Keratinocyte (primary cell): Measurements from ENCODE around the gene CTNND1. TPM values are rescaled to one million over a fixed set of nuclear protein-coding genes. Genes with fewer than 3 reads are reported as not detected.

Experiments
- DNase-seq: peaks from one replicate; pipeline ENCODE4 v3.0.0-alpha.2; 2011; ENCODE audit warnings: low read depth, missing footprints, low spot score
- FAIRE-seq: peaks from 2 replicates; lab custom pipeline; 2011; peaks lifted over from hg19 to GRCh38; lab: Jason Lieb, UNC
- H2AFZ ChIP-seq: 2 replicates; pipeline ENCODE4 v1.6.0; 2012; ENCODE audit warnings: low read length, control low read depth, inconsistent platforms; ENCODE audit not compliant: control insufficient read depth
- H3K27ac ChIP-seq: 2 replicates; pipeline ENCODE4 v1.5.1; 2011; ENCODE audit warnings: low read length; ENCODE audit not compliant: control insufficient read depth, insufficient read depth
- H3K27me3 ChIP-seq: 3 replicates; pipeline ENCODE4 v1.6.0; 2011; ENCODE audit warnings: low read length; ENCODE audit not compliant: control insufficient read depth, insufficient read depth; ENCODE audit errors: extremely low read depth
- H3K36me3 ChIP-seq, 2 experiments: 2 replicates in 1 of 2; 3 replicates in 1 of 2; pipeline ENCODE4 v1.5.1; 2011; ENCODE audit warnings: low read length in 2 of 2, mild to moderate bottlenecking in 1 of 2; ENCODE audit not compliant: control insufficient read depth in 2 of 2, insufficient read depth in 2 of 2; ENCODE audit errors: extremely low read depth in 1 of 2
- H3K4me1 ChIP-seq: 3 replicates; pipeline ENCODE4 v1.5.1; 2011; ENCODE audit warnings: low read length; ENCODE audit not compliant: control insufficient read depth, insufficient read depth; ENCODE audit errors: extremely low read depth
- H3K4me2 ChIP-seq: 3 replicates; pipeline ENCODE4 v1.6.0; 2011; ENCODE audit warnings: low read depth, low read length; ENCODE audit not compliant: control insufficient read depth, insufficient read depth; ENCODE audit errors: extremely low read depth
- H3K4me3 ChIP-seq, 3 experiments: fragments of 200-600 bp in 1 of 3; sonication (generic) in 1 of 3; 2 replicates in 2 of 3; 3 replicates in 1 of 3; pipeline ENCODE4 v1.5.1; 2011 to 2016; ENCODE audit warnings: low read length in 3 of 3, mild to moderate bottlenecking in 3 of 3, control low read depth in 2 of 3, inconsistent platforms in 1 of 3, low read depth in 1 of 3, mixed read lengths in 1 of 3, mixed run types in 1 of 3, moderate library complexity in 1 of 3; ENCODE audit not compliant: control insufficient read depth in 2 of 3, insufficient read depth in 2 of 3; ENCODE audit errors: extremely low read depth in 1 of 3
- H3K79me2 ChIP-seq: 2 replicates; pipeline ENCODE4 v1.6.0; 2012; ENCODE audit warnings: low read length; ENCODE audit not compliant: control insufficient read depth, insufficient read depth
- H3K9ac ChIP-seq: 3 replicates; pipeline ENCODE4 v1.6.0; 2011; ENCODE audit warnings: low read length; ENCODE audit not compliant: control insufficient read depth, insufficient read depth; ENCODE audit errors: extremely low read depth
- H3K9me1 ChIP-seq: 3 replicates; pipeline ENCODE4 v1.6.0; 2011; ENCODE audit warnings: low read length; ENCODE audit not compliant: control insufficient read depth, insufficient read depth; ENCODE audit errors: extremely low read depth
- H3K9me3 ChIP-seq: 2 replicates; pipeline ENCODE4 v1.5.1; 2012; ENCODE audit warnings: low read depth, low read length; ENCODE audit not compliant: control insufficient read depth
- H4K20me1 ChIP-seq: 3 replicates; pipeline ENCODE4 v1.6.0; 2011; ENCODE audit warnings: low read length; ENCODE audit not compliant: control insufficient read depth, insufficient read depth; ENCODE audit errors: extremely low read depth
- EZH2 ChIP-seq: IDR thresholded peaks from one replicate; pipeline ENCODE4 v1.6.1; 2012; ENCODE audit warnings: inconsistent platforms, mild to moderate bottlenecking, low read length, moderate library complexity
- dilution Hi-C: fragments of 300-500 bp; cut with MboI; formaldehyde crosslinking; loops from one replicate; pipeline ENCODE4 v1.7.0; 2020; ENCODE audit warnings: low sequenced_read_pairs; ENCODE audit not compliant: extremely low pct_ligation_motif_present
- polyA plus RNA-seq, 5 experiments: library from polyadenylated mRNA; depleted of rRNA in 3 of 5; stranded (reverse) in 3 of 5; stranded (forward) in 1 of 5; unstranded in 1 of 5; fragments of >200 nt; gene quantifications; 1 replicate in 1 of 5; 2 replicates in 3 of 5; 3 replicates in 1 of 5; pipeline versions ENCODE4 v1.2.1 to v1.2.3, GENCODE V29; 2011 to 2012; ENCODE audit warnings: missing spikeins in 2 of 5, low read depth in 1 of 5, low replicate concordance in 1 of 5
- TF ChIP-seq, protein P1 (sequence below), 3 experiments: IDR thresholded peaks in 1 of 3; conservative IDR thresholded peaks in 1 of 3; optimal IDR thresholded peaks in 1 of 3; 2 replicates in 2 of 3; 3 replicates in 1 of 3; pipeline versions ENCODE3 to v1.5.1; 2011; ENCODE audit warnings: low read length in 3 of 3, mild to moderate bottlenecking in 3 of 3, moderate library complexity in 2 of 3, control low read depth in 1 of 3, inconsistent platforms in 1 of 3; ENCODE audit not compliant: insufficient read depth in 2 of 3; ENCODE audit errors: extremely low read depth in 1 of 3

The CTNND1 gene
- polyA plus RNA-seq, 1 donor (not counting 4 experiments of a cell fraction or from before 2014, with no cell fraction given): 144 TPM

DNA sequence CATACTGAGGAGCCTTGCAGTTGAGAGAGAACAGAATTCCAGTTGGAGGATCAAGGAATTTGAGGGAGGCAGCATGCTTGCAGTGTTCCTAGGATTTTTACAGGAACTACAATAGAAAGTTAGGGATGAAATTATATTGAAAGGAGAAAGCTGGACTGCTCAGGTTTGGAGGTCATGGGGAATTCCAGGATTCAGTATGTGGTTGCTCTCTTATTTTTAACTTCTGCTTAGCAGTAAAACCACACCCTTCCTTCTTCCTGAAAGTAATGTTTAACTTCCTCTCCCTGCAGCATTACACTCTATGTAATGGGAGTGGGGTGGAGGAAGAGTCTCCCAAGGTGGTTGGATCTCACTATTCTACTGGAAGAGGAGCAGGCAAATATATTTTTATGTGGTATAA is 31.3 kb downstream of the CTNND1 start:
- H3K4me1 ChIP-seq: peaks cover 41% of the 10 kb centered on the region
- peaks cover 5% of the 10 kb centered on the region for H4K20me1 ChIP-seq
- peak overlapping the region; percentile 67 for H3K4me2 ChIP-seq
- H3K36me3 ChIP-seq: peaks cover 22 to 26% of the 10 kb centered on the region in 2 experiments
- FAIRE-seq: peak; percentile 61
- H3K4me3 ChIP-seq: no peak overlapping the region
- no peak for DNase-seq
- H3K9me1 ChIP-seq: no peaks in the 10 kb centered on the region
- no peak overlapping the region for H2AFZ ChIP-seq
- no peaks in the 10 kb centered on the region for H3K27me3 ChIP-seq
- H3K9me3 ChIP-seq: no peaks in the 10 kb centered on the region
- H3K79me2 ChIP-seq: peaks cover 90% of the 10 kb centered on the region
- dilution Hi-C loops: no loop called here
- no peak for TF ChIP-seq EZH2
- TF ChIP-seq, protein P1, sequence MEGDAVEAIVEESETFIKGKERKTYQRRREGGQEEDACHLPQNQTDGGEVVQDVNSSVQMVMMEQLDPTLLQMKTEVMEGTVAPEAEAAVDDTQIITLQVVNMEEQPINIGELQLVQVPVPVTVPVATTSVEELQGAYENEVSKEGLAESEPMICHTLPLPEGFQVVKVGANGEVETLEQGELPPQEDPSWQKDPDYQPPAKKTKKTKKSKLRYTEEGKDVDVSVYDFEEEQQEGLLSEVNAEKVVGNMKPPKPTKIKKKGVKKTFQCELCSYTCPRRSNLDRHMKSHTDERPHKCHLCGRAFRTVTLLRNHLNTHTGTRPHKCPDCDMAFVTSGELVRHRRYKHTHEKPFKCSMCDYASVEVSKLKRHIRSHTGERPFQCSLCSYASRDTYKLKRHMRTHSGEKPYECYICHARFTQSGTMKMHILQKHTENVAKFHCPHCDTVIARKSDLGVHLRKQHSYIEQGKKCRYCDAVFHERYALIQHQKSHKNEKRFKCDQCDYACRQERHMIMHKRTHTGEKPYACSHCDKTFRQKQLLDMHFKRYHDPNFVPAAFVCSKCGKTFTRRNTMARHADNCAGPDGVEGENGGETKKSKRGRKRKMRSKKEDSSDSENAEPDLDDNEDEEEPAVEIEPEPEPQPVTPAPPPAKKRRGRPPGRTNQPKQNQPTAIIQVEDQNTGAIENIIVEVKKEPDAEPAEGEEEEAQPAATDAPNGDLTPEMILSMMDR (optimal IDR thresholded peaks at IDR 0.05 in 1 of 3, IDR thresholded peaks at IDR 0.05 in 1 of 3, conservative IDR thresholded peaks at IDR 0.05 in 1 of 3; ENCODE audit: extremely low read depth in 1 of 3, insufficient read depth in 2 of 3, low read length in 3 of 3): no peak
- H3K9ac ChIP-seq: peak overlapping the region; percentile 41
- H3K27ac ChIP-seq: peak overlapping the region; percentile 66

DNA sequence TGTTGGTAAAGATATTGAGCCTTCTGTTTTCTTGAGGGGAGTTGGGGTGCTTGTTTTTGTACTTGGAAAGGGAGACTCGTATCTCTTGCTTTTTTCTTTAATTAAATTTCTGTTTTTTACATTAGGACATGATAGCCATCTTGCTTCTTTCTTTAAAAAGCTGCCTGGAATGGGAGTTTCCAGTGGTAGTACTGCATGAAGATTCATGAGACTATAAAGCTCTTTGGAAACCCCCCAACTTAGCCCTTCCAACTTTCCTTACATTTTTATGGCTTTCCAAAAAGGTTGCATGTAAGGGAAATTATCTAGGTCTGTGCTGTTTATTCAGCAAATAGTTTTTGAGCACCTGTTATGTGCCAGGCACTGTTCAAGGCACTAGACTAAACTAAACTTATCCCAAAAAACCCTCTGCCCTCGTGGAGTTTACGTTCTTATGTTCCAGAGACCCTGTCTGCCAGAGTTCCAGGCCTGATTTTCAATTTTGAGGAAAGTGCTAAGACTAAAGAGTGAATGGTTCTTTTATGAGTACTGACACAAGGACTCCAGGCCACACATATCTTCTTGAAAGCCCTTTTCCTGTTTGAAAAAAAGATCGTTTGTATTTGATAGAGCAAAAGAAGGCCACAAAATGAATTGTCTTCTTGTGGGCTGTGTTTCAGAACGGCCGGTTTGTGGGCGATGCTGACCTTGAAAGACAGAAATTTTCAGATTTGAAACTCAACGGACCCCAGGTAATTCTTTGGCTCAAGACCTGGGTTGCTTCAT is 31.9 kb downstream of the CTNND1 start:
- H3K36me3 ChIP-seq: peaks cover 22 to 29% of the 10 kb centered on the region in 2 experiments
- H3K4me2 ChIP-seq: no peak overlapping the region

More for the DNA sequence above, 31.9 kb downstream of the CTNND1 start:
- TF ChIP-seq EZH2: no peak
- TF ChIP-seq, protein P1 (optimal IDR thresholded peaks at IDR 0.05 in 1 of 3, IDR thresholded peaks at IDR 0.05 in 1 of 3, conservative IDR thresholded peaks at IDR 0.05 in 1 of 3; ENCODE audit: extremely low read depth in 1 of 3, insufficient read depth in 2 of 3, low read length in 3 of 3): no peak
- H3K4me3 ChIP-seq: no peak overlapping the region
- FAIRE-seq: no peak
- no peaks in the 10 kb centered on the region for H3K9me3 ChIP-seq
- no peaks in the 10 kb centered on the region for H3K9me1 ChIP-seq
- H3K79me2 ChIP-seq: peaks cover 89% of the 10 kb centered on the region
- no peak overlapping the region for H3K9ac ChIP-seq
- dilution Hi-C loops: no loop called here
- DNase-seq: no peak
- peak overlapping the region; percentile 66 for H3K27ac ChIP-seq
- H3K4me1 ChIP-seq: peaks cover 41% of the 10 kb centered on the region
- H3K27me3 ChIP-seq: no peaks in the 10 kb centered on the region
- peaks cover 5% of the 10 kb centered on the region for H4K20me1 ChIP-seq
- H2AFZ ChIP-seq: no peak overlapping the region
